GM18861 (cell line): ENCODE results near the gene PNKD.

Experiments
- ATAC-seq: cut with Tn5 transposase; IDR thresholded peaks from one replicate; pipeline ENCODE4 v1.9.1; 2021; ENCODE audit not compliant: unreplicated experiment

PNKD gene

DNA sequence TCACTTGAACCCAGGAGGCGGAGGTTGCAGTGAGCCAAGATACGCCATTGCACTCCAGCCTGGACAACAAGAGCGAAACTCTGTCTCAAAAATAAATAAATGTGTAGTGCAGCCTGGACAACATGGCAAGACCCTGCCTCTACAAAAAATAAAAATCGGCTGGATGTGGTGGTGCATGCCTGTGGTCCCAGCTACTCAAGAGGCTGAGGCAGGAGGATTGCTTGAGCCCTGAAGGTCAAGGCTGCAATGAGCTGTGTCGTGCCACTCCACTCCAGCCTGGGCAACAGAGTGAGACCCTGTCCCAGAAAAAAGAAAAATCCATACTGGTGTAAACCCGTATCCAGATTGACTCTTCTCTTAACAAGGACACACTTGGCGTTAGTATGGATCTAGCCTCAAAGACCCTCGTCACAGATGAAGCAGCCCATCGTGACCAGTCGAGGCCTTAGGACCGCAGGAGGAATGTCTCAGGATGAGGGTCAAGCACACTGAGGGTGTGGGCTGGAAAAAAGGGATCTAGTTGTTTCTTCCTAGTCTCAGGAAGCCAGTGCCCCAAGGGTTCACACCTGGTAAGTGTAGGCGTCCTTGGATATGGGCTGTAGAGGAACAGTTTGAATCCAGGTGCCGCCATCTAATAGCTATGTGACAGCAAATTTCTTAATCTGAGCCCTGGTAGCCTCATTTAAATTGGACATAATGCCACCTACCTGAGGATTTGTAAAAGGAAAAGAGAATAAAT, 13.5 kb upstream of the PNKD start:
- ATAC-seq = no peak

- peak; percentile 65 for ATAC-seq
Observed at GRCh38 chr2:218257390-218257981, 12.8 kb upstream of the PNKD start.

- no peak for ATAC-seq
Observed at GRCh38 chr2:218259099-218259961, 11.0 kb upstream of the PNKD start.

DNA sequence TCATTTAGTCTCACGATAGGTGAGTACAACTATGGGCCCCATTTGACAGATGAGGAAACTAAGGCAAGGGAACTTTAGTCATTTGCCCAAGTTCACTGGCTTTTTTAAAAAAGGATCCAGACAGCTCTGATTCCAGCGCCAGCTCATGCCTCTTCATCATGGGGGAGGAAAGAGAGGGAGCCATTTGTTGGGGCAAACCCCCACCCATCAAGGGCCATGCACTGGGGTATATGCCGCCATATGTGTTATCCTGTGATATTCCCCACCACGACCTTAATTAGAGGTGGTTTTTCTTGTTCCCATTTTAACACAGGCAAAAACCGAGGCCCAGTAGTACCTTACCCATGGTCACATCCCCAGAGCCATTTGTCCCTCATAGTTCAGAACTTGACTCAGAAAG, 10.2 kb upstream of the PNKD start:
- no peak for ATAC-seq

- ATAC-seq = no peak
Observed at GRCh38 chr2:218260742-218261422, 9.4 kb upstream of the PNKD start, which contains the start of gene GPBAR1. TSS of gene GPBAR1 (plus strand) at chr2:218261015. CDS start at chr2:218262725, 1,710 bp downstream.

DNA sequence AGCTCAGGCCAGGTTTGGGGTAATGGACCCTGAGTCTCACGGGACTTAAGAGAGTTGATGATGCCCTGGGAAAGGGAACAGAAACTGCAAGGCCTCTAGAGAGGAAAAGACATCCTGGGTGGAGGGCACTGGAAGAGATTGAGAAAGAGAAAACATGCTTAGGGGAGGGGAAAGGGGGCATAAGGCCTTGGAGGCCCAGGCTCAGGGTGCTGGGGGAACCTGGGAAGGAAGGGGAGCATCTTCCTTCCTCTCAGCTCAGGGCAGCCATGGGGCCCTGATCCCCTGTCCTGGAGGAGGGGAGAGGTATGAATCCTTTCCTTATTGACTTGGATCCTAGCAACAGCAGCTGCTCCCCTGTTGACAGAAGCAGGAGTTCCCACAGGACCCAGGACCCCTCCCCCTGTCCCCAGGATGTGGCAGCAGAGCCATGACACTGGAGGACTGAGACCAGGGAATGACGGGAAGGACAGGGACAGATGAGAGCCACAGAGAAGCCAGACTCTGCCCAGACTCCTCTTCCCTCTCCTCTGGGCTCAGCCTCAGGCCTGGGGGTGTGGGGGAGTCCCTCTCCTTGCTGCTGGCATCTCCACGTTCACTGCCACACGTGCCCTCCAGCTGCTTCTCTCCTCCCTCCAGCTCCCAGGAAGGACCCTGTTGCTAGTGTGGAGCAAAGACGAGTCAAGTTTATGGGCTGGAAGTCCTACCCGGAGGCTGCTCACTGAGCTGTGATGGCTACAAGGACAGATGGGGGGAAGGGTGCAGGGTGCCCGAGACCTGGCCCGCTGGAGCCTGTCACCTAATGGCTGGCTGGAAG, 8.7 kb upstream of the PNKD start:
- ATAC-seq = no peak

GRCh38 chr2:218262237-218262600, 8.1 kb upstream of the PNKD start:
- ATAC-seq = no peak

DNA sequence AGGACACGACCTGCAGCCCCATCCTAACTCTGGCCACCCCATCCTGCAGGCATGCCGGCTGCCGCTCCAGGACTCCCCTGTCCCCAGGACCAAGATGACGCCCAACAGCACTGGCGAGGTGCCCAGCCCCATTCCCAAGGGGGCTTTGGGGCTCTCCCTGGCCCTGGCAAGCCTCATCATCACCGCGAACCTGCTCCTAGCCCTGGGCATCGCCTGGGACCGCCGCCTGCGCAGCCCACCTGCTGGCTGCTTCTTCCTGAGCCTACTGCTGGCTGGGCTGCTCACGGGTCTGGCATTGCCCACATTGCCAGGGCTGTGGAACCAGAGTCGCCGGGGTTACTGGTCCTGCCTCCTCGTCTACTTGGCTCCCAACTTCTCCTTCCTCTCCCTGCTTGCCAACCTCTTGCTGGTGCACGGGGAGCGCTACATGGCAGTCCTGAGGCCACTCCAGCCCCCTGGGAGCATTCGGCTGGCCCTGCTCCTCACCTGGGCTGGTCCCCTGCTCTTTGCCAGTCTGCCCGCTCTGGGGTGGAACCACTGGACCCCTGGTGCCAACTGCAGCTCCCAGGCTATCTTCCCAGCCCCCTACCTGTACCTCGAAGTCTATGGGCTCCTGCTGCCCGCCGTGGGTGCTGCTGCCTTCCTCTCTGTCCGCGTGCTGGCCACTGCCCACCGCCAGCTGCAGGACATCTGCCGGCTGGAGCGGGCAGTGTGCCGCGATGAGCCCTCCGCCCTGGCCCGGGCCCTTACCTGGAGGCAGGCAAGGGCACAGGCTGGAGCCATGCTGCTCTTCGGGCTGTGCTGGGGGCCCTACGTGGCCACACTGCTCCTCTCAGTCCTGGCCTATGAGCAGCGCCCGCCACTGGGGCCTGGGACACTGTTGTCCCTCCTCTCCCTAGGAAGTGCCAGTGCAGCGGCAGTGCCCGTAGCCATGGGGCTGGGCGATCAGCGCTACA, 7.4 kb upstream of the PNKD start:
- no peak for ATAC-seq

DNA sequence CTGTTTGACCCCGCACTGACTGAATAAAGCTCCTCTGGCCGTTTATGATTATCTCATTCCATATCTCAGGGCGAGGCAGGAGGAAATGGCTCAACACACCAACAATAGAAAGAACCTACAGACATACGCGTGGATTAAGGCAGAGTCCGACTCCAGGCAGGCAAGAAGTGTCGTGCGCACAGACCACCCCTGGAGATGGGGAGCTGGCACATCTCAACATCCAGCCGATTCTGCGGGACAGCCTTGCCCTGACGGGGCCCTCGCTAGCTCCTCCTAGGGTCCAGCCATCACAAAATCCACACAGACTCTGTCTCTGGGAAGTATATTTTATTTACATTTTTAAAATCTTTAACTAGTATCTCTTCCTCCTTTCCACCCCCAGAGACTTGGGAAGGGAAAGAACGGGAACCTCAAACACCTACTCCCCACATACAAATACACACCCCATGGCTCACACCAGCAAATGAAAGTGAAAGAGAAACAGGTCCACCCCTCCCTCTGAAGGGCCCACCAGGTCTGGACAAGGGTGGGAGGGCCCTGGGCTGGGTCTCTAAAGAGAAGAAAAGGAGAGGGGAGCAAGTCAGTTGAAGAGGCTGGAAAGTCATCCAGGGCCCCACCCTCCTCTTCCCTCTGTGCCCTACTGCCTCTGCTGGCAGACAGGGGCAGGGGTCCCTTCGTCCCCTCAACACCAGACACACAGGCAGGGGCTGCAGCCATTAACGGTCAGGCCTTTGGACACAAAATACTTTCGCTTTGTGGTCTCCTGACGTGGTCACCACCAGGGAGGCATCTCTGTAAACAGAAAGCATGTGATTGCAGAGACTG, 6.3 kb upstream of the PNKD start:
- ATAC-seq = no peak

DNA sequence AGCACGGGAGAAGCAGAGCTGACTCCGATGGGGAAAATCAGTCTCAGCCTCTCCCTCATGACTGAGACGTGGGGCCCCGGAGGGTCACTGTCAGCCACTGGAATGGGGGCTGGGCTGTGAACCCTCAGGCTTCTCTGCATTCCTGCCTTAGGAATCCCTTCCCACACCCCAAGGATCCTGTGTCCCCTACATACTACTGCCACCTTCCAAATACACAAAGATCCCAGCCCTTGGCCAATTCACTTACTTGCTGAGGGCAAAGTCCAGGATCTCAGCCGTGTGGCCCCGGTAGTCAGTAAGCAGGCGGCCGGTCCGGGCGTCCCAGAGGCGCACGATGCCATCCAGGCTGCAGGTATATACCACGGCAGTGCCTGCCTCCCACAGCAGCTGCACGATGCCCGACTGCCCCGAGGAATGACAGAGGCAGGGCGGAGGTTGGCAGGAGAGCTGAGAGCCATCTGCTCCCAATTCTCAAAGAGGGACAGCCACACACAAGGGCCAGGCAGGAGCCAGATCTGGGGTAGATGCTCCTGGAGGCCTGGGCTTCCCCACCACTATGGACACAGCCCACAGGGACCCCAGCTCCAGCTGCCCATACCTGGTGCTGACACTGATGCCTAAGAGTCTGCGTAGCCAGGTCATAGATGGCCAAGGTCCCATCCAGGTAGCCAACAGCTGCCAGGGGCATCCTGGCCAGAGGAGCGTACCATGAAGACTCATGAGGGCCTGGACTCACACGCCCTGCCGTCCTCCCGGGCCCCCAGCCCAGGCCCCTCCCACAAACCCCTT, 5.4 kb upstream of the PNKD start:
- ATAC-seq = no peak

GRCh38 chr2:218265626-218266025, 4.7 kb upstream of the PNKD start:
- no peak for ATAC-seq

DNA sequence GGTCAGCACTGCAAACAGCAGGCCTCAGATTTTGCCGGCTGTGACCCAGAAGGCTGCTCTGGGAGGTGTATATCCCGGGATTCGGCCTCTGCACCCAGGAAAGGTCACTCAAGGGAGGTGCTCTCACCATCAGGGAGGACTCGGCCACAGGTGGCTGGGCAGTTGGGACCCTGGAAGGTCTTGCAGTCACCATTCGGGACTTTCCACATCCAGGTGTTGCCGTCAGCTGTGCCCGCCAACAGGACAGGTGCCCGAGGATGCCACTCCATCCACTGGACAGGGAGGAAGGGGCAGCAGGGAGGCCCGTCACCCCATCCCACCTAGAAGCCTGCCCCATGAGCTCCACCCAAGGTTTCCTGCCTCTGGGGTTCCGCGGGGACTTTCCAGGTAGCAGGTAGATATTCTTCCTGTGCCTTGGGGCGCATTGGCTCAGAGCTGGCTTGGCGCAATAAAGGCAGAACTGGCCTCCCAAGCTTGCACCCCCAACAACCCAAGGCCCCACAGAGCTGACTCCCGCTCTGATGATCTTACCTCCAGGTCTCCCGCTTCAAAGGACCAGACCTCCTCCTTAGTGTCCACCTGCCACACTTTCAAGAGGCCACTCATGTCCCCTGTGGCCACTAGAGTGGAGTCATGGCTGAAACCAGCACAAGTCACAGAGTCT, 3.9 kb upstream of the PNKD start:
- no peak for ATAC-seq

GRCh38 chr2:218267259-218267658, 3.1 kb upstream of the PNKD start:
- ATAC-seq = no peak

GRCh38 chr2:218270721-218271486, 585 bp downstream of the PNKD start:
- ATAC-seq = no peak

DNA sequence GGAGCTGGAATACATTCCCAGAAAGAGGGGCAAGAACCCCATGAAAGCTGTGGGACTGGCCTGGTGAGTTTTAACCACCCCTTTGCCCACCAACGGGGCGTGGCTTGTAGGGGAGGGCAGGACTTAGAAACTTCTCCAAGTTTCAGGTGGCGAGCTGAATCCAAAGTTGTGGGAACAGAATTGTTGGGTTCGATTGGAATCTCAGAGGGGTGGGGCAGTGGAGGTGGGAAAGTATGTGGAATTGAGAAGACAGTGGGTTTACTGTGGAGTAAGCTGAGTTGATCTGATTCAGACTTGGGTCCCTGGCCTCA, 1.1 kb downstream of the PNKD start:
- ATAC-seq = no peak

GRCh38 chr2:218271865-218272530, 1.7 kb downstream of the PNKD start:
- no peak for ATAC-seq
